Dedifferentiated amniotic fluid mesenchymal stem cell (primary cell): Measurements from ENCODE around the gene RAD51B.
A peak's percentile ranks its signal among the peaks of the same experiment; 100 is the strongest.

Experiments used
- DNase-seq: peaks from one replicate; pipeline ENCODE4 v3.0.0-alpha.2; 2016; ENCODE audit errors: extremely low spot score

Gene RAD51B

GRCh38 chr14:68525516-68525915 lies 705.9 kb downstream of the RAD51B start:
- DNase-seq, result no peak

GRCh38 chr14:68526512-68527091 lies 707.0 kb downstream of the RAD51B start:
- no peak for DNase-seq

- no peak for DNase-seq
These were observed 707.8 kb downstream of the RAD51B start for GRCh38 chr14:68527329-68527851.

- no peak for DNase-seq
These were observed 708.6 kb downstream of the RAD51B start for GRCh38 chr14:68528040-68528687.

GRCh38 chr14:68530443-68530842 lies 710.9 kb downstream of the RAD51B start:
- no peak for DNase-seq

- DNase-seq, result no peak
These were observed 712.9 kb downstream of the RAD51B start for GRCh38 chr14:68532496-68532895.

GRCh38 chr14:68534276-68534675 lies 714.7 kb downstream of the RAD51B start:
- DNase-seq, result no peak

- peak; percentile 46 for DNase-seq
These were observed 715.9 kb downstream of the RAD51B start for GRCh38 chr14:68535404-68536017.

GRCh38 chr14:68536018-68536410 lies 716.4 kb downstream of the RAD51B start:
- DNase-seq, result no peak

- DNase-seq, result no peak
These were observed 719.1 kb downstream of the RAD51B start for GRCh38 chr14:68538639-68539038.

- no peak for DNase-seq
These were observed 719.7 kb downstream of the RAD51B start for GRCh38 chr14:68539241-68539737.

- DNase-seq, result no peak
These were observed 720.2 kb downstream of the RAD51B start for GRCh38 chr14:68539789-68540188.

- DNase-seq, result no peak
These were observed 721.8 kb downstream of the RAD51B start for GRCh38 chr14:68541178-68541896.

- DNase-seq, result no peak
These were observed 722.8 kb downstream of the RAD51B start for GRCh38 chr14:68542346-68542745.

GRCh38 chr14:68543516-68543915 lies 723.9 kb downstream of the RAD51B start:
- no peak for DNase-seq

- DNase-seq, result peak; percentile 95
These were observed 724.7 kb downstream of the RAD51B start for GRCh38 chr14:68544081-68544892.

- no peak for DNase-seq
These were observed 727.3 kb downstream of the RAD51B start for GRCh38 chr14:68546839-68547238.

- DNase-seq, result peak; percentile 71
These were observed 728.0 kb downstream of the RAD51B start for GRCh38 chr14:68547305-68548193.

GRCh38 chr14:68548194-68549076 lies 728.9 kb downstream of the RAD51B start:
- DNase-seq, result peak; percentile 98
